ENCODE data around the gene SMIM3.

Gene SMIM3

GRCh38 chr5:150771034-150771795 lies 7.3 kb upstream of the SMIM3 start:
- DNase-seq (ENCODE audit: extremely low read depth, low read depth), result no peak
- TF ChIP-seq CTCF (IDR thresholded peaks at IDR 0.05; ENCODE audit: low read depth, low read length), result no peak

GRCh38 chr5:150774145-150774544 lies 4.4 kb upstream of the SMIM3 start:
- DNase-seq (ENCODE audit: extremely low read depth, low read depth), result no peak
- no peak for TF ChIP-seq CTCF (IDR thresholded peaks at IDR 0.05; ENCODE audit: low read depth, low read length)

- no peak for TF ChIP-seq CTCF (IDR thresholded peaks at IDR 0.05; ENCODE audit: low read depth, low read length)
- no peak for DNase-seq (ENCODE audit: extremely low read depth, low read depth)
These were observed 872 bp upstream of the SMIM3 start for GRCh38 chr5:150777685-150778084.

- TF ChIP-seq CTCF (IDR thresholded peaks at IDR 0.05; ENCODE audit: low read depth, low read length), result no peak
- no peak for DNase-seq (ENCODE audit: extremely low read depth, low read depth)
These were observed 455 bp upstream of the SMIM3 start for GRCh38 chr5:150778088-150778516.

GRCh38 chr5:150779397-150780186 lies 1.0 kb downstream of the SMIM3 start:
- no peak for DNase-seq (ENCODE audit: extremely low read depth, low read depth)

GRCh38 chr5:150780187-150780692 lies 1.7 kb downstream of the SMIM3 start:
- DNase-seq (ENCODE audit: extremely low read depth, low read depth), result no peak
- no peak for TF ChIP-seq CTCF (IDR thresholded peaks at IDR 0.05; ENCODE audit: low read depth, low read length)

More at GRCh38 chr5:150779397-150780186, 1.0 kb downstream of the SMIM3 start:
- TF ChIP-seq CTCF (IDR thresholded peaks at IDR 0.05; ENCODE audit: low read depth, low read length), result no peak

- no peak for DNase-seq (ENCODE audit: extremely low read depth, low read depth)
- TF ChIP-seq CTCF (IDR thresholded peaks at IDR 0.05; ENCODE audit: low read depth, low read length), result no peak
These were observed 2.3 kb downstream of the SMIM3 start for GRCh38 chr5:150780816-150781221.
